H9 (cell line): ENCODE results near the gene ACOT7. TPM values are rescaled to one million over a fixed set of nuclear protein-coding genes. Genes with fewer than 3 reads are reported as not detected.

Experiments
- DNase-seq: peaks from one replicate; pipeline ENCODE4 v3.0.0-alpha.2; 2017
- H2AFZ ChIP-seq: one replicate; pipeline ENCODE4 v1.6.1; 2013; ENCODE audit warnings: mild to moderate bottlenecking, low read length, control low read depth, moderate library complexity
- H2AK5ac ChIP-seq: 2 replicates; pipeline ENCODE4 v1.6.1; 2013; ENCODE audit warnings: low read length, control low read depth, mixed read lengths; ENCODE audit not compliant: insufficient read length
- H2BK120ac ChIP-seq: one replicate; pipeline ENCODE4 v1.6.1; 2013; ENCODE audit warnings: low read depth, mild to moderate bottlenecking, low read length, control low read depth, inconsistent platforms; ENCODE audit not compliant: poor library complexity, severe bottlenecking
- H2BK12ac ChIP-seq: 2 replicates; pipeline ENCODE4 v1.6.1; 2013; ENCODE audit warnings: low read length, control low read depth, mixed read lengths, low read depth; ENCODE audit not compliant: insufficient read length
- H2BK15ac ChIP-seq: 2 replicates; pipeline ENCODE4 v1.6.1; 2013; ENCODE audit warnings: low read depth, low read length, control low read depth
- H2BK20ac ChIP-seq: one replicate; pipeline ENCODE4 v1.6.1; 2013; ENCODE audit warnings: low read depth, mild to moderate bottlenecking, low read length, control low read depth, inconsistent platforms; ENCODE audit not compliant: poor library complexity, severe bottlenecking
- H2BK5ac ChIP-seq: 2 replicates; pipeline ENCODE4 v1.6.1; 2013; ENCODE audit warnings: low read length, control low read depth, mixed read lengths; ENCODE audit not compliant: insufficient read length
- H3K14ac ChIP-seq: 2 replicates; pipeline ENCODE4 v1.6.1; 2013; ENCODE audit warnings: low read length, control low read depth; ENCODE audit not compliant: insufficient read depth
- H3K18ac ChIP-seq: 2 replicates; pipeline ENCODE4 v1.6.1; 2013; ENCODE audit warnings: low read depth, mild to moderate bottlenecking, mixed read lengths, low read length, control low read depth; ENCODE audit not compliant: insufficient read length
- H3K23ac ChIP-seq: 2 replicates; pipeline ENCODE4 v1.6.1; 2013; ENCODE audit warnings: low read length, control low read depth, mixed read lengths, low read depth; ENCODE audit not compliant: insufficient read length
- H3K23me2 ChIP-seq: 2 replicates; pipeline ENCODE4 v1.6.1; 2013; ENCODE audit warnings: low read depth, mild to moderate bottlenecking, mixed read lengths, low read length, control low read depth; ENCODE audit not compliant: insufficient read length, poor library complexity, severe bottlenecking
- H3K27ac ChIP-seq: 2 replicates; pipeline ENCODE4 v1.5.1; 2013; ENCODE audit warnings: low read length, control low read depth, mixed read lengths, low read depth; ENCODE audit not compliant: insufficient read length
- H3K27me3 ChIP-seq: 2 replicates; pipeline ENCODE4 v1.6.1; 2013; ENCODE audit warnings: low read length, control low read depth, inconsistent platforms; ENCODE audit not compliant: insufficient read depth
- H3K4ac ChIP-seq: 2 replicates; pipeline ENCODE4 v1.6.1; 2013; ENCODE audit warnings: low read depth, mild to moderate bottlenecking, control low read depth, inconsistent platforms, low read length, moderate library complexity
- H3K4me1 ChIP-seq: 2 replicates; pipeline ENCODE4 v1.6.1; 2013; ENCODE audit warnings: low read length, control low read depth, inconsistent platforms; ENCODE audit not compliant: insufficient read depth
- H3K4me2 ChIP-seq: 2 replicates; pipeline ENCODE4 v1.6.1; 2013; ENCODE audit warnings: low read length, control low read depth, mixed read lengths; ENCODE audit not compliant: insufficient read length, insufficient read depth
- H3K56ac ChIP-seq: 2 replicates; pipeline ENCODE4 v1.6.1; 2013; ENCODE audit warnings: low read depth, mild to moderate bottlenecking, mixed read lengths, low read length, control low read depth; ENCODE audit not compliant: insufficient read length
- H3K79me1 ChIP-seq: 2 replicates; pipeline ENCODE4 v1.6.1; 2013; ENCODE audit warnings: low read depth, mild to moderate bottlenecking, moderate library complexity, low read length, control low read depth, inconsistent platforms; ENCODE audit not compliant: insufficient read depth, poor library complexity, severe bottlenecking
- H3K79me2 ChIP-seq: 2 replicates; pipeline ENCODE4 v1.6.1; 2013; ENCODE audit warnings: low read length, control low read depth, inconsistent platforms; ENCODE audit not compliant: insufficient read depth
- H3K9ac ChIP-seq: 2 replicates; pipeline ENCODE4 v1.6.1; 2013; ENCODE audit warnings: low read length, control low read depth, mixed read lengths; ENCODE audit not compliant: insufficient read length; ENCODE audit errors: extremely low read depth
- H3K9me3 ChIP-seq: one replicate; pipeline ENCODE4 v1.6.1; 2013; ENCODE audit warnings: low read depth, low read length, inconsistent platforms; ENCODE audit not compliant: control insufficient read depth
- H3T11ph ChIP-seq: one replicate; pipeline ENCODE4 v1.6.1; 2013; ENCODE audit warnings: mild to moderate bottlenecking, low read length, control low read depth, inconsistent platforms
- H4K20me1 ChIP-seq: one replicate; pipeline ENCODE4 v1.6.1; 2013; ENCODE audit not compliant: control insufficient read depth, insufficient read length, insufficient read depth
- H4K5ac ChIP-seq: 2 replicates; pipeline ENCODE4 v1.6.1; 2013; ENCODE audit warnings: low read depth, mild to moderate bottlenecking, mixed read lengths, low read length, control low read depth; ENCODE audit not compliant: insufficient read length
- H4K8ac ChIP-seq: replicated peaks from 2 replicates; pipeline ENCODE4 v1.6.1; 2013; ENCODE audit warnings: low read length, control low read depth, mixed read lengths, low read depth; ENCODE audit not compliant: insufficient read length
- H4K91ac ChIP-seq: 2 replicates; pipeline ENCODE4 v1.6.1; 2013; ENCODE audit warnings: low read depth, mild to moderate bottlenecking, moderate library complexity, mixed read lengths, low read length, control low read depth; ENCODE audit not compliant: insufficient read length
- H3K27ac Mint-ChIP-seq, 3 experiments: 2 replicates in 2 of 3; 3 replicates in 1 of 3; pipeline ENCODE4 v1.8.0; 2020 to 2021; ENCODE audit warnings: mixed read lengths in 3 of 3, mild to moderate bottlenecking in 1 of 3, moderate library complexity in 1 of 3
- H3K27me3 Mint-ChIP-seq: 2 replicates; pipeline ENCODE4 v1.8.0; 2021; ENCODE audit warnings: low read depth, mild to moderate bottlenecking, moderate library complexity, mixed read lengths
- H3K36me3 Mint-ChIP-seq, 3 experiments: 2 replicates in 2 of 3; 3 replicates in 1 of 3; pipeline ENCODE4 v1.8.0; 2020 to 2021; ENCODE audit warnings: low read depth in 3 of 3, mixed read lengths in 3 of 3; ENCODE audit not compliant: insufficient read depth in 1 of 3
- H3K4me1 Mint-ChIP-seq, 2 experiments: 2 replicates each; pipeline ENCODE4 v1.8.0; 2020; ENCODE audit warnings: mixed read lengths in 2 of 2
- H3K4me3 Mint-ChIP-seq, 2 experiments: 2 replicates in 1 of 2; 3 replicates in 1 of 2; pipeline ENCODE4 v1.8.0; 2020 to 2021; ENCODE audit warnings: mild to moderate bottlenecking in 2 of 2, mixed read lengths in 2 of 2, moderate library complexity in 1 of 2
- H3K9me3 Mint-ChIP-seq, 2 experiments: 2 replicates in 1 of 2; 3 replicates in 1 of 2; pipeline ENCODE4 v1.8.0; 2020; ENCODE audit warnings: mild to moderate bottlenecking in 2 of 2, mixed read lengths in 2 of 2, moderate library complexity in 1 of 2
- CTCF ChIP-seq: fragments of 200-600 bp; sonication (generic); conservative IDR thresholded peaks from 3 replicates; pipeline ENCODE4 v1.8.0; 2021; ENCODE audit warnings: antibody characterized with exemption, mild to moderate bottlenecking
- WGBS: extraction: QIAGEN DNeasy Blood & Tissue Kit; methylation state at CpG from one replicate; pipeline ENCODE4 v1.1.7; 2013; ENCODE audit warnings: missing lambda C conversion rate, low lambda C conversion rate, mixed read lengths; ENCODE audit not compliant: insufficient read length; ENCODE audit errors: extremely low coverage; 5-methylcytosine and 5-hydroxymethylcytosine counted together
- total RNA-seq: library from RNA; stranded (reverse); gene quantifications from 2 replicates; pipeline ENCODE4 v1.2.1, GENCODE V29; 2021

The ACOT7 gene
- total RNA-seq, 1 experiment from 2014 or later, result 87.4 TPM

GRCh38 chr1:6224718-6225117, 168.8 kb downstream of the ACOT7 start:
- peaks cover 38 to 83% (median 52%) of the 10 kb centered on the region in 3 experiments; a peak in 6 of 7 replicates for H3K36me3 Mint-ChIP-seq
- no peaks in the 10 kb centered on the region for H3K9me3 ChIP-seq
- no peak overlapping the region for H3T11ph ChIP-seq
- H2BK15ac ChIP-seq, result no peak overlapping the region
- no peak overlapping the region for H4K5ac ChIP-seq
- no peaks in the 10 kb centered on the region for H3K27me3 Mint-ChIP-seq
- H2BK120ac ChIP-seq, result no peak overlapping the region
- peaks cover 0 to 6% of the 10 kb centered on the region in 2 experiments; a peak in 2 of 4 replicates for H3K4me1 Mint-ChIP-seq
- no peak overlapping the region for H3K4me2 ChIP-seq
- H3K18ac ChIP-seq, result no peak overlapping the region
- H2AK5ac ChIP-seq, result no peak overlapping the region
- no peak overlapping the region for H3K56ac ChIP-seq
- H4K8ac ChIP-seq, result no peak overlapping the region
- no peak for DNase-seq
- no peak overlapping the region for H2BK12ac ChIP-seq
- TF ChIP-seq CTCF, result no peak
- H3K9me3 Mint-ChIP-seq, result no peaks in the 10 kb centered on the region
- H3K4me1 ChIP-seq, result no peaks in the 10 kb centered on the region
- H4K91ac ChIP-seq, result no peak overlapping the region
- no peak overlapping the region for H3K14ac ChIP-seq
- no peaks in the 10 kb centered on the region for H3K79me2 ChIP-seq
- H3K4ac ChIP-seq, result no peak overlapping the region
- H2BK5ac ChIP-seq, result no peak overlapping the region
- H2BK20ac ChIP-seq, result no peak overlapping the region
- H3K9ac ChIP-seq, result no peak overlapping the region
- no peak overlapping the region for H3K4me3 Mint-ChIP-seq
- H3K23ac ChIP-seq, result no peak overlapping the region
- no peak overlapping the region for H3K27ac ChIP-seq
- no peak overlapping the region for H2AFZ ChIP-seq
- H3K27ac Mint-ChIP-seq, result no peak overlapping the region
- H3K23me2 ChIP-seq, result no peaks in the 10 kb centered on the region
- no CpG with 5 or more reads among the region's 15 CpGs for WGBS
- peaks cover 3% of the 10 kb centered on the region for H3K79me1 ChIP-seq
- H4K20me1 ChIP-seq, result no peaks in the 10 kb centered on the region
- H3K27me3 ChIP-seq, result no peaks in the 10 kb centered on the region
